Gastrocnemius medialis (tissue), 4 donors: ENCODE measurements around the gene CLIC1.

ENCODE experiments used
- POLR2A ChIP-seq, 2 donors: fragments of 450-650 bp; IDR thresholded peaks; one replicate each; pipeline ENCODE4 v1.6.1; 2017; ENCODE audit warnings: antibody characterized with exemption in 2 of 2, mild to moderate bottlenecking in 2 of 2, moderate library complexity in 2 of 2
- TF ChIP-seq, protein P1 (sequence below), 5 experiments: fragments of 450-650 bp in 3 of 5; fragments of 200-600 bp in 2 of 5; sonication (generic) in 2 of 5; IDR thresholded peaks in 4 of 5; conservative IDR thresholded peaks in 1 of 5; 1 replicate in 4 of 5; 2 replicates in 1 of 5; pipeline ENCODE4 v1.5.1; 2016 to 2019; ENCODE audit warnings: antibody characterized with exemption in 5 of 5, mild to moderate bottlenecking in 3 of 5, moderate library complexity in 3 of 5

DNA sequence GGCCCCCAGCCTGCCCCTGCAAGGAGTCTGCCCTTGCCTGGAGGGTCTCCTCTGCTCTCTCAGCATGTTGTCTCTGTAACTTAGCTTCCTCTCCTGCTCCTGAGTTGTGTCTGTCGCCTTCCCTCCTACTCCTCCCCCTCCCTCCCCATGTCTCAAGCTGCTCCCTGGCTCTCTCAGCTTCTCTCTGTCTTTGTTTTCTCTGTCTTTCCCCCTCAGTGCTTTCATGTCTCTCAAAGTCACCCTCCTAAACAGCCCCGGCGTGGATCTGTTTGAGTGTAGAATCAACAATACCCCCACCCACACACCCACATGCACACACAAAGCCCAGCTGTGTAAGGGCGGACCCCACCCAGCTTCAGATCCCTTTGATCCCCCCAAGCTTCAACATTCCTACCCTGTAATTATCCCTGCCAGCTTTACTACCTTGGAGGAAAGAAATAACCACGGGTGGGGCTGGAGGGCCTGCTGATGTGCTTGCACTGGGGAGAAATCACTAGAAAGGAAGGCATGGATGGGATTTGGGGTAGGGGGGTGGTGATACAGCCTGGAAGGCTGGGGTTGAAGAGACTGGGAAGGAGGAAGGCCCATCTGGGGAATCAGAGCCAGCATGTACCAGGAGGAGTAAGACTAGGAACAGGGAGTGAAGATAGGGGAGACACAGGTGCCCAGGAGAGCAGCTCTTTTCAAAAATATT lies 22.2 kb downstream of the CLIC1 start:
- TF ChIP-seq, protein P1, sequence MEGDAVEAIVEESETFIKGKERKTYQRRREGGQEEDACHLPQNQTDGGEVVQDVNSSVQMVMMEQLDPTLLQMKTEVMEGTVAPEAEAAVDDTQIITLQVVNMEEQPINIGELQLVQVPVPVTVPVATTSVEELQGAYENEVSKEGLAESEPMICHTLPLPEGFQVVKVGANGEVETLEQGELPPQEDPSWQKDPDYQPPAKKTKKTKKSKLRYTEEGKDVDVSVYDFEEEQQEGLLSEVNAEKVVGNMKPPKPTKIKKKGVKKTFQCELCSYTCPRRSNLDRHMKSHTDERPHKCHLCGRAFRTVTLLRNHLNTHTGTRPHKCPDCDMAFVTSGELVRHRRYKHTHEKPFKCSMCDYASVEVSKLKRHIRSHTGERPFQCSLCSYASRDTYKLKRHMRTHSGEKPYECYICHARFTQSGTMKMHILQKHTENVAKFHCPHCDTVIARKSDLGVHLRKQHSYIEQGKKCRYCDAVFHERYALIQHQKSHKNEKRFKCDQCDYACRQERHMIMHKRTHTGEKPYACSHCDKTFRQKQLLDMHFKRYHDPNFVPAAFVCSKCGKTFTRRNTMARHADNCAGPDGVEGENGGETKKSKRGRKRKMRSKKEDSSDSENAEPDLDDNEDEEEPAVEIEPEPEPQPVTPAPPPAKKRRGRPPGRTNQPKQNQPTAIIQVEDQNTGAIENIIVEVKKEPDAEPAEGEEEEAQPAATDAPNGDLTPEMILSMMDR (IDR thresholded peaks at IDR 0.05 in 4 of 5, conservative IDR thresholded peaks at IDR 0.05 in 1 of 5), result no peak
- no peak for TF ChIP-seq POLR2A (IDR thresholded peaks at IDR 0.05)
